GM19193 (cell line): ENCODE results near the gene BORCS8.

Experiments used
- POLR2A ChIP-seq: IDR thresholded peaks from 4 replicates; pipeline ENCODE4 v1.6.1; 2011; ENCODE audit not compliant: insufficient read depth, insufficient read length; ENCODE audit errors: extremely low read depth

The BORCS8 gene

DNA sequence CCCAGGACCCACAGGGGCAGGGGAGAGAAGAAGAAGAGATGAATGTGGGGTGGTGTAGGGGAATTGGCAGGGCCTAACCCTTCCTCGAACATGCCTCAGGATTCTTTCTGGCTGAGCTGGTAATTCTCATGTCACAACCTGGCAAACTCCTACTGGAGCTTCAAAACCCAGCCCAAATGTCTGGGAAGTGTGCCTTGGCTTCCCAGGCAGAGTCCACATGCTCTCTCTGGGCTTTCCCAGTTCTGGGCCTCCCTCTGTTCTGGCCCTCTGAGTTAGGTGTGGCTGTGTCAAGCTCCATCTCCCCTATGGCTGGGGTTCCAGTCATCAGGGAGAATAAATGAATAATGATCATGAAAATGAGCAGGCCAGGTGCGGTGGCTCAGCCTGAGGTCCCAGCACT lies 42.5 kb downstream of the BORCS8 start:
- TF ChIP-seq POLR2A = no peak

GRCh38 chr19:19147344-19147743 lies 44.6 kb downstream of the BORCS8 start:
- no peak for TF ChIP-seq POLR2A

GRCh38 chr19:19146865-19147264 lies 45.1 kb downstream of the BORCS8 start:
- TF ChIP-seq POLR2A = no peak

DNA sequence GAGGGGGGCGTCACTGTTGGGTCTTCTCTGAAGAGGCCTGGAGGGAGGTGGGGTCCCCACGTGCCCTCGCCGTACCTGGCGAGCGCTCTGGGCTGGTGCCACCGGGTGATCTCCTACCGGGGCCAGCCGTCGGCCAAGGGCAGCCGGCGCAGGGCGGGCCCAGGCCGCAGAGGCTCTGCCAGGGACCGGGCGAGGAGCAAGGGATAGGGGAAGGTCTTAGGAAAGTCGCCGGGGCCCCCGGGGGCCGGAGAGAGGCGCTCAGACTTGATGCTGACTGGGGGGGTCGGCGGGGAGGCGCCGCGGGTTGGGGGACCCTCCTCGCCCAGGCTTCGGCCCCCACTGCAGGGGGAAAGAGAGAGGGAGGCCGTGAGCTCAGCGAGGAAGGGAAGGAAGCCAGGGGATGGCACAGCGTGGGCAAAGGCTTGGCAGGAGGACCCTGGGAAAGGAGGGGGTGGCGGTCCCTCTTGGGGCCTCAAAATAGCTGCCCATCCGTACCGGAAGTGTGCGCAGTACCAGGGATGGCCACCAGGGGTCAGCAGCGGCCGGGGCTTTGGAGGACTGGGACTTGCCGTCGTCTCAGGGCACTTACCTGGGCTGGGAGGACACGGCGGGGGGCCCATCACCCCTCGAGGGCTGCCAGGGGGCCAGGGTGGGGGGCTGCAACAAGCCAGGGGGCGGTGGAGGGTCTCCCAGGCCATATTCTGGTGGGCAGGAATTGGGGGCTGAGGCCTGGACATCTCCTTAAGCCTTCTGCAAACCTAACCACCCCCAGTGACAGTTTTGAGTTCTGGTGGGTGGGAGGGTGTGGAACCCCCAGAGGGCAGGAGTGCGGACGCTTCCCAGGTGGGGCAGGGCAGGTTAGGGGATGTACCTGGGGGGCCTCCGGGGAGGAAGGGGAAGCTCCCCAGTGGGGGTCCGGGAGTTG lies 46.0 kb downstream of the BORCS8 start:
- TF ChIP-seq POLR2A = no peak

DNA sequence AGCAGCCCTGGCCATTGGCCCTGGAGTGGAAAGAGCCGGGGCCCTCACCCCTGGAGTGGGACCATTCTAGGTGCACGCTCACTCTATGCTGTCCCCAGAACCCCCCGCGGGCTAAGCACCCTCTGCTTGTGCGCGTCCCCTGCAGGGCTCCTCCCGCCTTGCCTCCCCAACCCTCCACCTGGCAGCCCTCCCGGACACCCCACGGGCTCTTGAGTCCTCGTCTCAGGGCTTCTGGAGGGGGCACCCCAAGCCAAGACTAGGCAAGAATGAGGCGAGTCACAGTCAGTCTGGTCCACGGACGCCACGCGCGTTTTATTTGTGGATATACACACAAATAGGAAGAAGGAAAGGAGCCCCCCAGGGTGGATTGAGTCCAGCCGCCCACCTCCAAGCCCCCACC lies 46.7 kb downstream of the BORCS8 start:
- TF ChIP-seq POLR2A = no peak

GRCh38 chr19:19142347-19142746 lies 49.6 kb downstream of the BORCS8 start:
- TF ChIP-seq POLR2A = no peak

DNA sequence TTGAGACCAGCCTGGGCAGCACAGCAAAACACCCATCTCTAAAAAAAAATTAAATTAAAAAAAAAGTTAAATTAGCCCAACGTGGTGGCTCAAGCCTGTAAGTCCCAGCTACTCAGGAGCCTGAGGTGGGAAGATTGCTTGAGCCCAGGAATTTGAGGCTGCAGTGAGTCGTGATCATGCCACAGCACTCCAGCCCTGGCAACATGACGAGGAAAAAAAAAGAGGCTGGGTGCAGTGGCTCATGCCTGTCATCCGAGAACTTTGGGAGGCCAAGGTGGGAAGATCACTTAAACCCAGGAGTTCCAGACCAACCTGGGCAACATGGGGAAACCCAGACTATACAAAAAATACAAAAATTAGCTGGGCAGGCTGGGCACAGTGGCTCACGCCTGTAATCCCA lies 51.5 kb downstream of the BORCS8 start:
- no peak for TF ChIP-seq POLR2A

GRCh38 chr19:19139876-19140229 lies 52.1 kb downstream of the BORCS8 start:
- no peak for TF ChIP-seq POLR2A

DNA sequence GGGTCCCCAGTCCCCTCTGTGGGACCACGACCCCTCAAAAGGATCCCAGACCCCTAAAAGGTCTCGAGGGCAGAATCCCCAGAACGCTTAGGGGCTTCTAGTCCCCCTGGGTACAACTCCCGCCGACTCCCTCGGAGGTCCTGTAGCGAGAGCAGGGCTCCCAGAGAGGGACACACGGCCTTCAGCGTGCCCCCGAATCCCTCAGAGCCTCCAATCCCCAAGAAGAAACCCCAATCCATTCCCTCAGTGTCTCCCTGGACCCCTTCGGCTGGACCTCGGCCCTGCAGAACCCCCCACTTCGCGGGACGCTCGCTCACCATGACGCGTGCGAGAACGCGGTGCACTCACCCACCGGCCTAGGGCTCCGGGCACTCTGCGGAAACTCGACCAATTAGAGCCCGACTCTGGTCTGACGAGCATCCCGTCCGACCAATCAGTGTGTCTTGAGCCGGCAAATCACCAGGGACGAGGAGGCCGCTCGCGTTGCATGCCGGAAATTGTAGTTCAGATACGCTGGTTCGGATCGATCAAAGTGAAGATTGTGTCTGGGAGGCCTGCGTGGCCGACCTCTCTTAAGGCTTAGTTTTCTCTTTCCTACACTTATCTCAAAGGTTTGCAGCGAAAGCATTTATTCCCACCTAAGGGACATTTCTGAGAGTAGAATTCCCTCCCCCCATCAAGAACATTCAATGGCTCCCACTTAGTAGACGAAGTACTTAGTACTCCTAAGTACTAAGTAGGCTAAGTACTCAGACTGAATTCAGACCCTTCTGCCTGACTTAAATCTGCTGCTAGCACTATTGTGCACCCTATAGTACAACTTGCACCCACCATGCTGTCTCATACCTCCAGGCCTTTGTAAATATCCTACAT lies 53.6 kb downstream of the BORCS8 start, which contains the start of gene TMEM161A:
TSS of gene TMEM161A (minus strand) at position 370 of the 873 bp plus-strand sequence. CDS start at position 320, 50 bp downstream.
- TF ChIP-seq POLR2A = peak; percentile 73

DNA sequence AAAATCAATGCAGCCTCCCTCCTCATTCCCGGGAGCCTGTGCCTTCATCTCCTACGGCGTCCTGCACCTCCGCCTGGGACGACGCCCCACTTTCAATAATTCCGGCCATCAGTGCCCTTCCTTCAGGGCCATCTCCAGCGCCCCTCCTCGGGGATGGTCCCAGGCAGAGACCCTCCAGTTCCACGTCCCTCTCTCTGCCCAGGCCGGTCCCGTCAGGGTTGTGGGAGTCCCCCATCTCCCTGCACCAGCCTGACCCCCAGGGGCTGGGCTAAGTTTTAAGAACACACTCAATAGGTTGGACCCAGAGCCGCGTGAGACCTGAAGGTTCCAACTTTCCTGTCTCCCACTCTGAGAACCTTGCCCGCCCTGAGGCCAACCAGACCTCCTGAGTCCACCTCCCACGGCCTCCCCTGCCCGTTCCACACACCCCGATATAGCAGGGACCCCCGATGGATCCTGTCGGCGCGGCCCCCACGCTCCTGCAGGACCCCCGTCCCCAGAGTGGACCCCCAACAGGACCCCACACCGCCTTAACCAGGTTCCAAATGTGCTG lies 54.3 kb downstream of the BORCS8 start:
- TF ChIP-seq POLR2A = no peak

DNA sequence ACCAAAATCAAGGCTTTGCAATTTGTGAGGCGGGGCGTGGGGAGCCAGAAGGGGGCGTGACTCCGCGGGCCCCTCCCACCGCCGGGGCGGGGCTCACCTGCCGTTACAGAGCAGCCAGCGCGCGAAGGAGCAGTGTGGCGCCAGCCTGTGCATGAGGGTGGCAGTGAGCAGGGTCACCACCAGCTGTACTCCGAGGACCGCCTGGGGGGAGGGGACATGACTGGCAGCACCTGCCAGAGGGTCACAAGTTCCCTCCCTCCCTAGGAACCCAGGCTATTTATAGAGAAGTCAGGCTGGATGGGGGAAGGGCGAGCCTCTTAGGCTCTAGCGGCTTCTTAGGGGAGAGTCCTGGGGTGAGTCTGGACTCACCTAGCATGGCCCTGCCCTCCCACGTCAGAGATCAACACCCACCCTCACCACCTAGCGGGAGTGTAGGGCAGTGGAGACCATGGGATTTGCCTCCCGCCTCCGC lies 57.2 kb downstream of the BORCS8 start:
- no peak for TF ChIP-seq POLR2A

- TF ChIP-seq POLR2A = no peak
Measured at GRCh38 chr19:19133985-19134384, 58.0 kb downstream of the BORCS8 start.

DNA sequence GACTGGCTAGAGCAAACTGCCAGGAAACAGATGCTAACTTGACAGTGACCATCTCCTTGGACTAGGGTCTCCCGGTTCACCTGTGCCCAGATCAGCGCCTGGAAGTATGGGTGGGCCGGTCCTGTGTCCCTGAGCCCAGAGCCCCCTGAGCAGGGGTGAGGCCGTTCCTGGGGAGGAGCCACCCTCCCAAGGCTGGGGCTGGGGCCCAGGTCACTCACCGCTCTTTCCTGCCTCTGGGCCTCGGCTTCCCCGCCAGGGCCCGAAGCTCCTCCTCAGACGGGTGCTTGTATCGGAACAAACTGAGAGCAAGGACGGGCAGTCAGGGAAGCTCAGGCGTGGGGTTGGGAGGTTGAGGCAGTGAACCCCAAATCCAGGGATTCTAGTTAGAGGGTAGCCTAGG lies 59.0 kb downstream of the BORCS8 start:
- no peak for TF ChIP-seq POLR2A

DNA sequence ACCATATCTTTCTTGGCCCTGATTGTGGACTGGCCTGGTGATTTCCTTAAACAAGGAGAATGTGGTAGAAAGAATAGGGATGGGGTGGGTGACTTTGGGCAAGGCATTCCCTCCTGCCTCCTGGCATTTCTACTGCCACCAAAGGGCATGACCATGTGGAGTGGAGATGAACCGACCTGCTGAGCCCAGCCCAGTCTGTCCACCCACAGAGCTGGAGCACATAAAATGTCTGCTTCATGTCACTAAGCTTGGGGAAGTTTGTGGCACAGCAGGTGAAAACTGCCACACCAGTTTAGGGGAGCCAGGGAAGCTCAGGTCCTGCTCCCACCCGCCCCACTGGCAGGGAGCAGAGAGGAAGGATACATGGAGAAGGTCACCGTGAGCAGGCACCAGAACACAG lies 60.0 kb downstream of the BORCS8 start:
- no peak for TF ChIP-seq POLR2A
